ENCODE measurements around the gene NECTIN2. TPM values are rescaled to one million over a fixed set of nuclear protein-coding genes. Genes with fewer than 3 reads are reported as not detected.

Gene NECTIN2
- total and polyA plus RNA-seq, 7 experiments from 2014 or later, result 0.16 to 9.2 (median 0.80) TPM; not detected in 1

DNA sequence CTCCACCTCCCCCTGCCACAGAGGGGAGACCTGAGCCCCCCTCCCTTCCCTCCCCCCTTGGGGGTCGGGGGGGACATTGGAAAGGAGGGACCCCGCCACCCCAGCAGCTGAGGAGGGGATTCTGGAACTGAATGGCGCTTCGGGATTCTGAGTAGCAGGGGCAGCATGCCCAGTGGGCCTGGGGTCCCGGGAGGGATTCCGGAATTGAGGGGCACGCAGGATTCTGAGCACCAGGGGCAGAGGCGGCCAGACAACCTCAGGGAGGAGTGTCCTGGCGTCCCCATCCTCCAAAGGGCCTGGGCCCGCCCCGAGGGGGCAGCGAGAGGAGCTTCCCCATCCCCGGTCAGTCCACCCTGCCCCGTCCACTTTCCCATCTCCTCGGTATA, 57.1 kb downstream of the NECTIN2 start:
- ChIA-PET CTCF (interaction anchor here (0.8 to 1.7 kb wide), 2 partner anchors 25 to 49 kb away, joined by 4 to 5 read pairs; no protein-coding TSS in a partner anchor), POLR2A (no interaction called here)
- H3K36me3 Mint-ChIP-seq, result peaks cover 0 to 16% (median 7%) of the 10 kb centered on the region in 5 donors
- no peak overlapping the region for H3K4me3 Mint-ChIP-seq
- H3K27me3 ChIP-seq (ENCODE audit: control insufficient read depth in 2 of 2, insufficient read depth in 2 of 2, low read length in 2 of 2), result peaks cover 0 to 4% of the 10 kb centered on the region in 2 donors
- H3K4me3 ChIP-seq (ENCODE audit: low read length), result no peak overlapping the region
- ATAC-seq (no peak), DNase-seq (no peak)
- intact Hi-C loops (cut with micrococcal nuclease), result loop anchor here (1.0 to 5.0 kb wide), 5 partner anchors 48 to 344 kb away; partner anchors contain the start of genes CLPTM1 (in 1 of the 2) and EXOC3L2 (in 1 of the 2)
- peak overlapping the region in 1 of 9 donors; percentile 19 for H3K27ac Mint-ChIP-seq
- no peak overlapping the region for H3K27ac ChIP-seq (ENCODE audit: low read depth, low read length)
- no peaks in the 10 kb centered on the region for H3K4me1 ChIP-seq (ENCODE audit: control insufficient read depth in 2 of 2, insufficient read depth in 2 of 2, low read length in 2 of 2)
- H3K36me3 ChIP-seq (ENCODE audit: control insufficient read depth in 2 of 3, insufficient read depth in 3 of 3, low read length in 3 of 3), result peaks cover 0 to 38% (median 0%) of the 10 kb centered on the region in 3 experiments
- no peaks in the 10 kb centered on the region for H3K9me3 ChIP-seq (ENCODE audit: control insufficient read depth in 2 of 3, low read length in 3 of 3)
- no peaks in the 10 kb centered on the region for H3K9me3 Mint-ChIP-seq
- H3K4me1 Mint-ChIP-seq, result peaks cover 5 to 15% (median 10%) of the 10 kb centered on the region in 7 donors
- H3K27me3 Mint-ChIP-seq, result peaks cover 18 to 22% (median 20%) of the 10 kb centered on the region in 5 donors

DNA sequence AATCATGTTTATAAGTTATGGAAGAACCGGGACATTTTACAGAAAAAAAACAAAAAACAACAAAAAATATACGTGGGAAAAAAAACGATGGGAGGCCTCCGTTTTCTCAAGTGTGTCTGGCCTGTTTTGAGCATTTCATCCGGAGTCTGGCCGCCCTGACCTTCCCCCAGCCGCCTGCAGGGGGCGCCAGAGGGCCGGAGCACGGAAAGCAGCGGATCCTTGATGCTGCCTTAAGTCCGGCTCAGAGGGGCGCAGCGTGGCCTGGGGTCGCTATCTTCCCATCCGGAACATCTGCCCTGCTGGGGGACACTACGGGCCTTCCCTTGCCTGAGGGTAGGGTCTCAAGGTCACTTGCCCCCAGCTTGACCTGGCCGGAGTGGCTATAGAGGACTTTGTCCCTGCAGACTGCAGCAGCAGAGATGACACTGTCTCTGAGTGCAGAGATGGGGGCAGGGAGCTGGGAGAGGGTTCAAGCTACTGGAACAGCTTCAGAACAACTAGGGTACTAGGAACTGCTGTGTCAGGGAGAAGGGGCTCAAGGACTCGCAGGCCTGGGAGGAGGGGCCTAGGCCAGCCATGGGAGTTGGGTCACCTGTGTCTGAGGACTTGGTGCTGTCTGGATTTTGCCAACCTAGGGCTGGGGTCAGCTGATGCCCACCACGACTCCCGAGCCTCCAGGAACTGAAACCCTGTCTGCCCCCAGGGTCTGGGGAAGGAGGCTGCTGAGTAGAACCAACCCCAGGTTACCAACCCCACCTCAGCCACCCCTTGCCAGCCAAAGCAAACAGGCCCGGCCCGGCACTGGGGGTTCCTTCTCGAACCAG, 57.7 kb downstream of the NECTIN2 start:
- H3K9me3 ChIP-seq (ENCODE audit: control insufficient read depth in 2 of 3, low read length in 3 of 3), result no peaks in the 10 kb centered on the region
- H3K27me3 ChIP-seq (ENCODE audit: control insufficient read depth in 2 of 2, insufficient read depth in 2 of 2, low read length in 2 of 2), result peaks cover 0 to 4% of the 10 kb centered on the region in 2 donors
- peak; percentile 49 to 86 (median 70) for DNase-seq
- no peak overlapping the region for H3K27ac ChIP-seq (ENCODE audit: low read depth, low read length)
- Mint-ChIP-seq H3K27me3 (peaks cover 18 to 22% (median 20%) of the 10 kb centered on the region in 5 donors), H3K9me3 (no peaks in the 10 kb centered on the region), H3K4me3 (no peak overlapping the region), H3K4me1 (peaks cover 5 to 13% (median 10%) of the 10 kb centered on the region in 7 donors), H3K36me3 (peaks cover 0 to 15% (median 7%) of the 10 kb centered on the region in 5 donors), H3K27ac (peak overlapping the region in 2 of 9 donors; percentile 19 to 49)
- peaks cover 0 to 38% (median 0%) of the 10 kb centered on the region in 3 experiments for H3K36me3 ChIP-seq (ENCODE audit: control insufficient read depth in 2 of 3, insufficient read depth in 3 of 3, low read length in 3 of 3)
- ChIA-PET POLR2A (no interaction called here), CTCF (interaction anchor here (1.0 kb wide), 2 partner anchors 48 to 263 kb away, joined by 3 read pairs; no protein-coding TSS in a partner anchor)
- intact Hi-C loops (cut with micrococcal nuclease), result loop anchor here (1.0 to 5.0 kb wide), 5 partner anchors 47 to 343 kb away; partner anchors contain the start of genes CLPTM1 (in 1 of the 2) and EXOC3L2 (in 1 of the 2)
- H3K4me3 ChIP-seq (ENCODE audit: low read length), result no peak overlapping the region
- peak; percentile 81 for ATAC-seq
- H3K4me1 ChIP-seq (ENCODE audit: control insufficient read depth in 2 of 2, insufficient read depth in 2 of 2, low read length in 2 of 2), result no peaks in the 10 kb centered on the region

DNA sequence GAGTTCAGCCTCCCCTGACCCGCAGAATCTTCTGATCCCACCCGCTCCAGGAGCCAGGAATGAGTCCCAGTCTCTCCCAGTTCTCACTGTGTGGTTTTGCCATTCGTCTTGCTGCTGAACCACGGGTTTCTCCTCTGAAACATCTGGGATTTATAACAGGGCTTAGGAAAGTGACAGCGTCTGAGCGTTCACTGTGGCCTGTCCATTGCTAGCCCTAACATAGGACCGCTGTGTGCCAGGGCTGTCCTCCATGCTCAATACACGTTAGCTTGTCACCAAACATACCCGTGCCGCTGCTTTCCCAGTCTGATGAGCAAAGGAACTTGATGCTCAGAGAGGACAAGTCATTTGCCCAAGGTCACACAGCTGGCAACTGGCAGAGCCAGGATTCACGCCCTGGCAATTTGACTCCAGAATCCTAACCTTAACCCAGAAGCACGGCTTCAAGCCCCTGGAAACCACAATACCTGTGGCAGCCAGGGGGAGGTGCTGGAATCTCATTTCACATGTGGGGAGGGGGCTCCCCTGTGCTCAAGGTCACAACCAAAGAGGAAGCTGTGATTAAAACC, 58.4 kb downstream of the NECTIN2 start:
- H3K4me1 Mint-ChIP-seq, result peaks cover 5 to 13% (median 10%) of the 10 kb centered on the region in 7 donors
- H3K36me3 Mint-ChIP-seq, result peaks cover 0 to 19% (median 7%) of the 10 kb centered on the region in 5 donors
- Histone ChIP-seq H3K9me3 (ENCODE audit: control insufficient read depth in 2 of 3, low read length in 3 of 3) (no peaks in the 10 kb centered on the region), H3K4me3 (ENCODE audit: low read length) (no peak overlapping the region), H3K27me3 (ENCODE audit: control insufficient read depth in 2 of 2, insufficient read depth in 2 of 2, low read length in 2 of 2) (peaks cover 0 to 4% of the 10 kb centered on the region in 2 donors), H3K36me3 (ENCODE audit: control insufficient read depth in 2 of 3, insufficient read depth in 3 of 3, low read length in 3 of 3) (peaks cover 0 to 37% (median 0%) of the 10 kb centered on the region in 3 experiments), H3K4me1 (ENCODE audit: control insufficient read depth in 2 of 2, insufficient read depth in 2 of 2, low read length in 2 of 2) (no peaks in the 10 kb centered on the region), H3K27ac (ENCODE audit: low read depth, low read length) (no peak overlapping the region)
- ChIA-PET POLR2A (no interaction called here), CTCF (interaction anchor here (1.0 kb wide), 2 partner anchors 47 to 262 kb away, joined by 3 read pairs; no protein-coding TSS in a partner anchor)
- DNase-seq, result no peak
- no peak overlapping the region for H3K4me3 Mint-ChIP-seq
- no peak for ATAC-seq
- intact Hi-C loops (cut with micrococcal nuclease), result loop anchor here in 1 of 2 donors (5.0 kb wide), 1 partner anchor 343 kb away; the partner anchor contains the start of gene EXOC3L2
- peaks cover 18 to 25% (median 20%) of the 10 kb centered on the region in 5 donors for H3K27me3 Mint-ChIP-seq
- H3K27ac Mint-ChIP-seq, result no peak overlapping the region
- no peaks in the 10 kb centered on the region for H3K9me3 Mint-ChIP-seq

DNA sequence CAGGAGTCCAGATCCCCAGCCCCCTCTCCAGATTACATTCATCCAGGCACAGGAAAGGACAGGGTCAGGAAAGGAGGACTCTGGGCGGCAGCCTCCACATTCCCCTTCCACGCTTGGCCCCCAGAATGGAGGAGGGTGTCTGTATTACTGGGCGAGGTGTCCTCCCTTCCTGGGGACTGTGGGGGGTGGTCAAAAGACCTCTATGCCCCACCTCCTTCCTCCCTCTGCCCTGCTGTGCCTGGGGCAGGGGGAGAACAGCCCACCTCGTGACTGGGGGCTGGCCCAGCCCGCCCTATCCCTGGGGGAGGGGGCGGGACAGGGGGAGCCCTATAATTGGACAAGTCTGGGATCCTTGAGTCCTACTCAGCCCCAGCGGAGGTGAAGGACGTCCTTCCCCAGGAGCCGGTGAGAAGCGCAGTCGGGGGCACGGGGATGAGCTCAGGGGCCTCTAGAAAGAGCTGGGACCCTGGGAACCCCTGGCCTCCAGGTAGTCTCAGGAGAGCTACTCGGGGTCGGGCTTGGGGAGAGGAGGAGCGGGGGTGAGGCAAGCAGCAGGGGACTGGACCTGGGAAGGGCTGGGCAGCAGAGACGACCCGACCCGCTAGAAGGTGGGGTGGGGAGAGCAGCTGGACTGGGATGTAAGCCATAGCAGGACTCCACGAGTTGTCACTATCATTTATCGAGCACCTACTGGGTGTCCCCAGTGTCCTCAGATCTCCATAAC, 59.5 kb downstream of the NECTIN2 start, which contains the start of gene APOE:
TSS of gene APOE (plus strand) at position 360 of the 724 bp plus-strand sequence. CDS start 829 bp downstream, outside the sequence.
- Mint-ChIP-seq H3K9me3 (no peaks in the 10 kb centered on the region), H3K36me3 (peaks cover 0 to 12% (median 3%) of the 10 kb centered on the region in 5 donors), H3K27me3 (peaks cover 18 to 29% (median 20%) of the 10 kb centered on the region in 5 donors), H3K4me1 (peaks cover 5 to 15% (median 10%) of the 10 kb centered on the region in 7 donors), H3K27ac (peak within 1 kb of the TSS in 2 of 9 donors; percentile 25 to 49), H3K4me3 (peak within 1 kb of the TSS in 4 of 10 donors; percentile 19 to 50 (median 38))
- ChIA-PET CTCF (interaction anchor here (0.6 kb wide), 1 partner anchor 355 kb away, joined by 4 read pairs; no protein-coding TSS in a partner anchor), POLR2A (no interaction called here)
- ATAC-seq (no peak), DNase-seq (no peak)
- Histone ChIP-seq H3K27ac (ENCODE audit: low read depth, low read length) (no peak within 1 kb of the TSS), H3K9me3 (ENCODE audit: control insufficient read depth in 2 of 3, low read length in 3 of 3) (no peaks in the 10 kb centered on the region), H3K27me3 (ENCODE audit: control insufficient read depth in 2 of 2, insufficient read depth in 2 of 2, low read length in 2 of 2) (peaks cover 0 to 4% of the 10 kb centered on the region in 2 donors), H3K36me3 (ENCODE audit: control insufficient read depth in 2 of 3, insufficient read depth in 3 of 3, low read length in 3 of 3) (peaks cover 0 to 26% (median 0%) of the 10 kb centered on the region in 3 experiments), H3K4me1 (ENCODE audit: control insufficient read depth in 2 of 2, insufficient read depth in 2 of 2, low read length in 2 of 2) (no peaks in the 10 kb centered on the region), H3K4me3 (ENCODE audit: low read length) (no peak within 1 kb of the TSS)
- intact Hi-C loops (cut with micrococcal nuclease), result no loop called here

DNA sequence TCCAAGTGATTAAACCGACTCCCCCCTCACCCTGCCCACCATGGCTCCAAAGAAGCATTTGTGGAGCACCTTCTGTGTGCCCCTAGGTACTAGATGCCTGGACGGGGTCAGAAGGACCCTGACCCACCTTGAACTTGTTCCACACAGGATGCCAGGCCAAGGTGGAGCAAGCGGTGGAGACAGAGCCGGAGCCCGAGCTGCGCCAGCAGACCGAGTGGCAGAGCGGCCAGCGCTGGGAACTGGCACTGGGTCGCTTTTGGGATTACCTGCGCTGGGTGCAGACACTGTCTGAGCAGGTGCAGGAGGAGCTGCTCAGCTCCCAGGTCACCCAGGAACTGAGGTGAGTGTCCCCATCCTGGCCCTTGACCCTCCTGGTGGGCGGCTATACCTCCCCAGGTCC, 61.5 kb downstream of the NECTIN2 start:
- ChIA-PET CTCF (no interaction called here), POLR2A (no interaction called here)
- Histone ChIP-seq H3K27me3 (ENCODE audit: control insufficient read depth in 2 of 2, insufficient read depth in 2 of 2, low read length in 2 of 2) (peaks cover 0 to 4% of the 10 kb centered on the region in 2 donors), H3K36me3 (ENCODE audit: control insufficient read depth in 2 of 3, insufficient read depth in 3 of 3, low read length in 3 of 3) (peaks cover 0 to 9% (median 0%) of the 10 kb centered on the region in 3 experiments), H3K4me3 (ENCODE audit: low read length) (no peak overlapping the region), H3K27ac (ENCODE audit: low read depth, low read length) (no peak overlapping the region), H3K9me3 (ENCODE audit: control insufficient read depth in 2 of 3, low read length in 3 of 3) (no peaks in the 10 kb centered on the region), H3K4me1 (ENCODE audit: control insufficient read depth in 2 of 2, insufficient read depth in 2 of 2, low read length in 2 of 2) (no peaks in the 10 kb centered on the region)
- peaks cover 21 to 34% (median 28%) of the 10 kb centered on the region in 5 donors for H3K27me3 Mint-ChIP-seq
- H3K4me3 Mint-ChIP-seq, result no peak overlapping the region
- H3K36me3 Mint-ChIP-seq, result peaks cover 0 to 6% (median 0%) of the 10 kb centered on the region in 5 donors
- H3K27ac Mint-ChIP-seq, result no peak overlapping the region
- no peak for DNase-seq
- H3K9me3 Mint-ChIP-seq, result no peaks in the 10 kb centered on the region
- no peak for ATAC-seq
- intact Hi-C loops (cut with micrococcal nuclease), result no loop called here
- peaks cover 5 to 15% (median 10%) of the 10 kb centered on the region in 7 donors for H3K4me1 Mint-ChIP-seq
